AML-193 (cell line): ENCODE data around the gene PML.
"Not testable (repeated sequence)": the region's sequence is repeated elsewhere in the genome, so short reads cannot be mapped to it uniquely, and the experiment has no call there.

Experiments used
- DNase-seq, 2 experiments: peaks; one replicate each; lab custom pipeline; 2025; lab: John Stamatoyannopoulos, UW

PML gene

DNA sequence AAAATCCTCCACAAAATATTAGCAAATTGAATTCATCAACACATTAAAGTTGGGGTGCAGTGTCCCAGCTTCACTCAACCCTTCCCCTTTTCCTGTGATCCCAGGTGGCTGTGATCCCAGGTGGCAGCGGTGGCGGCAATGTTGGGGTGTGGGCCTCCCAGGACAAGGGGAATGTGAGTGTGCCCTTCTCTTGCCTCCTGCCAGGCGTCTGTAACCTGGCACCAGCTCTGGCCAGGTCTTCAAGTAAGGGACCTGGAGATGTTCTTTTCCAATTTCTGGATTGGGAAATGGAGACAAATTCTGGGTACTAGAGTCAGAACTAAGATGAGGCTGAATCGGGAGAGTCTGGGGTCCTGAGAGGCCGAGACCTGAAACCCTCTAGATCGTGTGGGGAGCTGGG, 67.7 kb downstream of the PML start:
- DNase-seq: no peak

DNA sequence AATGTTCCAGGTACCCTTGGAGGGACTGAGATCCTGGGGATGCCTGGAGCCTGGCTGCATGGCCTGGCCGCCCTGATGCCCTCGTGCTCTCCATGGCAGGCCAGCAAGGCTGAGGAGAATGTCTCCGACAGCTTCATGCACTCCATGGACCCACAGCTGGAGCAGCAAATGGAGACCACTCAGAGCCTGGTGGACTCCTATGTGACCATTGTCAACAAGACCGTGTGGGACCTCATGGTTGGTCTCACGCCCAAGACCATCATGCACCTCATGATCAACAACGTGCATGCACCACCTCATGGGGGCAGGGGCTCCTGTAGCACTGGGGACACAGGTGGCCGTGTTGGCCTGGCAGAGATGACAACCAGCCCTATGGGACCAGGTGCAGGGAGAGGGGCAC, 68.2 kb downstream of the PML start:
- no peak for DNase-seq

- not testable (repeated sequence) for DNase-seq
Measured at GRCh38 chr15:74063425-74064146, 69.1 kb downstream of the PML start.

GRCh38 chr15:74064183-74064582, 69.7 kb downstream of the PML start:
- not testable (repeated sequence) for DNase-seq

DNA sequence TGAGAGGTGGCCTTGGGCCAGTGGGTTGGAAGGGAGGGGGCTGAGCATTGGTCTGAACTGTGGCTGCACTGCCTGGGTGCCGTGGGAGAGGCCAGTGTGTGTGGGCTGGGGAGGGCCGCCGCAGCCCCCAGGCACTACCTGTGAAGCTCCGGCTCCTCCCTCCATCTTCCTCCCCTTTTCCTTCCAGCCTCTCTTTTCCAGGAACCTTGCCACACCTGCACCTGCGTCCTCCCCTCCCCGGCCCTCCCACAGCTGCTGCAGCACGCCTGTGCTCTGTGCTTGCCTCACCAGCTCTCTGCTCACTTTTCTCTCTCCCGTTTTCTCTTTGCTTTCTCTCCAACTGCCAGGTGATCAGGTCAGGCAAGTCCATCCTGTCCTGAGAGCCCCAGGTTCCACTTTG, 70.3 kb downstream of the PML start:
- not testable (repeated sequence) for DNase-seq

GRCh38 chr15:74065684-74066411, 71.3 kb downstream of the PML start:
- DNase-seq: not testable (repeated sequence)

DNA sequence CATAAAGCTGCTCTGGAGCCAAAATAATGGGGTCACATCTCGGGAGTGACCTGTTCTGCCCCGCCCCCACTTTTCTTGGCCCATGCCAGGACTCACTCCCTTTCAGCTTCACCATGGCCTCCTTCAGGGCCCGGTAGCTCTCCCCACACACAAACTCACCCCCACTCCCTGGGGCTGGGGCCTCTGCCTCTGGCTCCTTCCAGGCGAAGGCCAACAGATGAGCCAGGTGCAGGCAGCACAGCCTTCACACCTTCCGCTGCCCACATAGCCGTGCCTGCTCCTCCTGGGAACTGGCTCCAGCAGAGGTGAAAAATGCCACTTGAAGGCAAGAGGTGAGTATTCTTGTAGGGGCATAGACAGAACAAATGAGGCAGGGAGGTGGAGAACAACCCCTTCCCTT, 77.1 kb downstream of the PML start:
- not testable (repeated sequence) for DNase-seq

GRCh38 chr15:74072132-74072531, 77.6 kb downstream of the PML start:
- not testable (repeated sequence) for DNase-seq

GRCh38 chr15:74072614-74073337, 78.3 kb downstream of the PML start:
- not testable (repeated sequence) for DNase-seq

DNA sequence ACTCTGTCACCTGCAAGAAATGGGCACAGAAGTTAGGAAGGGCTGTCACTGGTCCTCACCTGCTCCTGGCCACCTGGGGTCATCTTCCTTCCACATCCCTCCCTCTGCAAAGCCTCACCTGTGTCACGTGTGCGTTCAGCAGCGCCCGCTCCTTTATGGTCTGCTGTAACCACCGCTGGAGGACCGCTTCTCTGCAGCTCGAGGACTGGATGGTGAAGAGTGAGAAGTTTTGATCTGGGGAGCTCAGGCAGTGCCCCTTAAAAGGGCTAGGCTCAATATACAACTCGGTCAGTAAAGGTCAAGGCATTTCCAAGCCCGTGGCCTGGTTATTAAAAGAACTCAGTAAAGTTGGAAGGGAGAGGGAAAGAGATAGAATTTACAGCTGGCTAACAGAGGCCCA, 81.3 kb downstream of the PML start:
- DNase-seq: not testable (repeated sequence)

- DNase-seq: not testable (repeated sequence)
Measured at GRCh38 chr15:74082450-74082849, 87.9 kb downstream of the PML start, which contains the start of gene GOLGA6A. TSS of gene GOLGA6A (minus strand) at chr15:74082550. CDS start at chr15:74082509, 41 bp downstream.

DNA sequence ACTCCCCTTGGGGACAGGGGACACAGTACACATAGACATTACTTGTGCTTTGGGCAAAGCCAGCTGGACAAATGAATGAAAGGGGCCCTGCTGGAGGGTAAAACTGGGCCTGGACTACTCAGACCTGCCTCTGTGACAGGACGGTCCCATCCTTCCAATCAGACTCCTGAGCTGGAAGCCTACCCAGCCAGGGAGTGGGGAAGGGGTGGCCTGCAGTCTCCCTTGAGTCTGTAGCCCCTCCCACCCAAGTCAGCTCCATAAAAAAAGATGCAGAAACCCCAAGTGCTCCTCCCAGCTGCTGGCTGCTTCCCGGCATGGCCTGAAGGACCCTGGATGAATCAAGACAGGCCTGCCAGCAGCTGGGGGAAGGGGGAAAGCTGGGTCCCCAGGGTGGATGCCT, 100.1 kb downstream of the PML start:
- DNase-seq: not testable (repeated sequence)

- DNase-seq: not testable (repeated sequence)
Measured at GRCh38 chr15:74095610-74096009, 101.1 kb downstream of the PML start.

GRCh38 chr15:74096753-74097474, 102.4 kb downstream of the PML start:
- DNase-seq: not testable (repeated sequence)
